ENCODE data around the gene ACAD10.

The ACAD10 gene

DNA sequence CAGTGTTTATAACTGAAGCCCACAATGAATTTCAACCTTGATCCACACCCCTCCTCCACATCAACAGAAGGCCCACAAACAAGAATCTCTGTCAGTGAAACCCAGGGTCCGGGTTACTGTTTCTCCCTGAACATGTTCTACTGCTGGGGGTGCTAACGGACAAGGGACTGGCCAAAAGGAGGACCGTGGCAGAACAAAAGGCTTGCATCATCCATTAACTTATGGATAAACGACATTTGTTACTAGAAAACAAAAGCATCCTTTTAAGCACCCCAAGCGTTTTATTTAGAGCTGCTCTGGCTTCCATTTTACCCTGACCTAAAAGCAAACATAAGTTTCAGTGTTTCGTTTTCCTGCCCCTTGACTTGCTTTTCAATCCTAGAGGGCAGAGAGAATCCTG, 32.3 kb upstream of the ACAD10 start:
- no peak for TF ChIP-seq TEAD4 (IDR thresholded peaks at IDR 0.05)
- no peak for TF ChIP-seq ZBTB7A (IDR thresholded peaks at IDR 0.05; ENCODE audit: low read depth)
- TF ChIP-seq TCF12 (IDR thresholded peaks at IDR 0.05; ENCODE audit: low read depth) = no peak
- TF ChIP-seq FOXM1 (IDR thresholded peaks at IDR 0.05; ENCODE audit: borderline replicate concordance, low read depth) = no peak
- TF ChIP-seq EP300 (IDR thresholded peaks at IDR 0.05; ENCODE audit: borderline replicate concordance) = no peak
- TF ChIP-seq, protein P1, sequence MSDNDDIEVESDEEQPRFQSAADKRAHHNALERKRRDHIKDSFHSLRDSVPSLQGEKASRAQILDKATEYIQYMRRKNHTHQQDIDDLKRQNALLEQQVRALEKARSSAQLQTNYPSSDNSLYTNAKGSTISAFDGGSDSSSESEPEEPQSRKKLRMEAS (IDR thresholded peaks at IDR 0.05) = no peak

DNA sequence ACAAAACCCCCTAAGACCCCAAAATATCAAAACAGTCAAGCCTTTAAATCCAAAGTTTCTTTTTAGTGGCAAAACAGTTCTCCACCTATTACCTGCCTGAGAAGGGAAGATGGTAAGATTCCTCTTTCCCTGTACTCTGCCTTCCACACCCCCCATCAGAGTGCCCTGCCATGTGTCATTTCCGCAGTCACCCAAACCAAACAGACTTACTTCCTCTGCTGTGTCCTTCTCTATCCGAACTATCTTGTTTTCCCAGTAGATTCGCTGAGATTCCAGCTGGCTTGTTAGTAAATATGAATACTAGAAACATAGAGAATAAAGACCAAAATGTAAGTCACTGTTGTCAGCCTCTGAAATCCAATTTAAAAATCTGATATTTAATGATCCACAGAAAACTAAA, 30.5 kb upstream of the ACAD10 start:
- TF ChIP-seq EGR1 (IDR thresholded peaks at IDR 0.05) = no peak
- no peak for TF ChIP-seq TAF1 (IDR thresholded peaks at IDR 0.05; ENCODE audit: low read depth)
- no peak for TF ChIP-seq CEBPB (IDR thresholded peaks at IDR 0.05)
- no peak for TF ChIP-seq TEAD4 (IDR thresholded peaks at IDR 0.05)
- TF ChIP-seq TCF12 (IDR thresholded peaks at IDR 0.05; ENCODE audit: low read depth) = no peak
- TF ChIP-seq RAD21 (IDR thresholded peaks at IDR 0.05; ENCODE audit: low read depth) = no peak

DNA sequence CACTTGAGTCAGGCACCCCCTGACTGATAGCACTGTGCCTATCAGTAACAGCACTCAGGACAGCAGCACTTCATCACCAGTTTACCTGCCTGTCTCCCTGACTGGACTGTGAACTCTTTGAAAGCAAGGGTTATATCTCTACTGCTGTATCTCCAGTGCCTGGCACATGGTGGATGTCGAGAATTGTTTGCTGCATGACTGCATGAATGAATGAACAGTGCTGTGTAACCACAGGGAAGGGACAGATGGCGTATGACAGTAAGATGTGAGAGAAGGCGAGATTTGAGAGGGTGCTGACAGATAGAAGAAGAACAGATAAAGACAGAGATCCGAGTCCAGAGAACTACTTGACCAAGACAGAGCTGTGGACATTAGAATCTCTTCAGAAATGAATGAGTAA, 29.8 kb upstream of the ACAD10 start:
- no peak for TF ChIP-seq TCF12 (IDR thresholded peaks at IDR 0.05; ENCODE audit: low read depth)
- TF ChIP-seq, protein P1 (IDR thresholded peaks at IDR 0.05) = no peak
- no peak for TF ChIP-seq FOXM1 (IDR thresholded peaks at IDR 0.05; ENCODE audit: borderline replicate concordance, low read depth)
- TF ChIP-seq EP300 (IDR thresholded peaks at IDR 0.05; ENCODE audit: borderline replicate concordance) = no peak
- no peak for TF ChIP-seq ZBTB7A (IDR thresholded peaks at IDR 0.05; ENCODE audit: low read depth)
- TF ChIP-seq TAF1 (IDR thresholded peaks at IDR 0.05; ENCODE audit: low read depth) = no peak
- TF ChIP-seq, protein P2, sequence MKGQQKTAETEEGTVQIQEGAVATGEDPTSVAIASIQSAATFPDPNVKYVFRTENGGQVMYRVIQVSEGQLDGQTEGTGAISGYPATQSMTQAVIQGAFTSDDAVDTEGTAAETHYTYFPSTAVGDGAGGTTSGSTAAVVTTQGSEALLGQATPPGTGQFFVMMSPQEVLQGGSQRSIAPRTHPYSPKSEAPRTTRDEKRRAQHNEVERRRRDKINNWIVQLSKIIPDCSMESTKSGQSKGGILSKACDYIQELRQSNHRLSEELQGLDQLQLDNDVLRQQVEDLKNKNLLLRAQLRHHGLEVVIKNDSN (IDR thresholded peaks at IDR 0.05) = no peak
- no peak for TF ChIP-seq RAD21 (IDR thresholded peaks at IDR 0.05; ENCODE audit: low read depth)
- TF ChIP-seq TEAD4 (IDR thresholded peaks at IDR 0.05) = no peak
- TF ChIP-seq, protein P3, sequence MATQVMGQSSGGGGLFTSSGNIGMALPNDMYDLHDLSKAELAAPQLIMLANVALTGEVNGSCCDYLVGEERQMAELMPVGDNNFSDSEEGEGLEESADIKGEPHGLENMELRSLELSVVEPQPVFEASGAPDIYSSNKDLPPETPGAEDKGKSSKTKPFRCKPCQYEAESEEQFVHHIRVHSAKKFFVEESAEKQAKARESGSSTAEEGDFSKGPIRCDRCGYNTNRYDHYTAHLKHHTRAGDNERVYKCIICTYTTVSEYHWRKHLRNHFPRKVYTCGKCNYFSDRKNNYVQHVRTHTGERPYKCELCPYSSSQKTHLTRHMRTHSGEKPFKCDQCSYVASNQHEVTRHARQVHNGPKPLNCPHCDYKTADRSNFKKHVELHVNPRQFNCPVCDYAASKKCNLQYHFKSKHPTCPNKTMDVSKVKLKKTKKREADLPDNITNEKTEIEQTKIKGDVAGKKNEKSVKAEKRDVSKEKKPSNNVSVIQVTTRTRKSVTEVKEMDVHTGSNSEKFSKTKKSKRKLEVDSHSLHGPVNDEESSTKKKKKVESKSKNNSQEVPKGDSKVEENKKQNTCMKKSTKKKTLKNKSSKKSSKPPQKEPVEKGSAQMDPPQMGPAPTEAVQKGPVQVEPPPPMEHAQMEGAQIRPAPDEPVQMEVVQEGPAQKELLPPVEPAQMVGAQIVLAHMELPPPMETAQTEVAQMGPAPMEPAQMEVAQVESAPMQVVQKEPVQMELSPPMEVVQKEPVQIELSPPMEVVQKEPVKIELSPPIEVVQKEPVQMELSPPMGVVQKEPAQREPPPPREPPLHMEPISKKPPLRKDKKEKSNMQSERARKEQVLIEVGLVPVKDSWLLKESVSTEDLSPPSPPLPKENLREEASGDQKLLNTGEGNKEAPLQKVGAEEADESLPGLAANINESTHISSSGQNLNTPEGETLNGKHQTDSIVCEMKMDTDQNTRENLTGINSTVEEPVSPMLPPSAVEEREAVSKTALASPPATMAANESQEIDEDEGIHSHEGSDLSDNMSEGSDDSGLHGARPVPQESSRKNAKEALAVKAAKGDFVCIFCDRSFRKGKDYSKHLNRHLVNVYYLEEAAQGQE (IDR thresholded peaks at IDR 0.05; ENCODE audit: low read depth) = no peak

DNA sequence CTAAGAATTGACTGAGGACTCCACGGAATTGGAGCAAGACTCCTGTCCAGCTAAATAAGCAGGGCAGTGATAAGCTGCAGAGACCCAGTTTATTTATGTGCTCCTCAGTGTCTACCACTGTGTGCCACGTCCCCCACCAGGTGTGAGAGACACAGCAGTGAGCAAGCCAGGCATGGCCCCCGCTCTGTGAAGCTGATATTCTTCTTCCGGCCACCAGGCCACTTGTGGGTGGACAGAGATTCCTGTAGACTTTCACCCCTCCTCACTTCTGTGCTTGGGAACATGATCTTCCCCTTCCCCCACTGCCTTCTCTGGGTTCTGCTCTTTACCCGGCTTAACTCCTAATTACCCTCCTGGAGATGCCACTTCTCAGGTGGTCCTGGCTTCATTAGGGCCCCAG, 21.4 kb upstream of the ACAD10 start:
- no peak for TF ChIP-seq EGR1 (IDR thresholded peaks at IDR 0.05)
- no peak for TF ChIP-seq EP300 (IDR thresholded peaks at IDR 0.05; ENCODE audit: borderline replicate concordance)
- TF ChIP-seq ZBTB7A (IDR thresholded peaks at IDR 0.05; ENCODE audit: low read depth) = no peak
- no peak for TF ChIP-seq FOXM1 (IDR thresholded peaks at IDR 0.05; ENCODE audit: borderline replicate concordance, low read depth)
- TF ChIP-seq TAF1 (IDR thresholded peaks at IDR 0.05; ENCODE audit: low read depth) = no peak
- TF ChIP-seq TEAD4 (IDR thresholded peaks at IDR 0.05) = no peak

DNA sequence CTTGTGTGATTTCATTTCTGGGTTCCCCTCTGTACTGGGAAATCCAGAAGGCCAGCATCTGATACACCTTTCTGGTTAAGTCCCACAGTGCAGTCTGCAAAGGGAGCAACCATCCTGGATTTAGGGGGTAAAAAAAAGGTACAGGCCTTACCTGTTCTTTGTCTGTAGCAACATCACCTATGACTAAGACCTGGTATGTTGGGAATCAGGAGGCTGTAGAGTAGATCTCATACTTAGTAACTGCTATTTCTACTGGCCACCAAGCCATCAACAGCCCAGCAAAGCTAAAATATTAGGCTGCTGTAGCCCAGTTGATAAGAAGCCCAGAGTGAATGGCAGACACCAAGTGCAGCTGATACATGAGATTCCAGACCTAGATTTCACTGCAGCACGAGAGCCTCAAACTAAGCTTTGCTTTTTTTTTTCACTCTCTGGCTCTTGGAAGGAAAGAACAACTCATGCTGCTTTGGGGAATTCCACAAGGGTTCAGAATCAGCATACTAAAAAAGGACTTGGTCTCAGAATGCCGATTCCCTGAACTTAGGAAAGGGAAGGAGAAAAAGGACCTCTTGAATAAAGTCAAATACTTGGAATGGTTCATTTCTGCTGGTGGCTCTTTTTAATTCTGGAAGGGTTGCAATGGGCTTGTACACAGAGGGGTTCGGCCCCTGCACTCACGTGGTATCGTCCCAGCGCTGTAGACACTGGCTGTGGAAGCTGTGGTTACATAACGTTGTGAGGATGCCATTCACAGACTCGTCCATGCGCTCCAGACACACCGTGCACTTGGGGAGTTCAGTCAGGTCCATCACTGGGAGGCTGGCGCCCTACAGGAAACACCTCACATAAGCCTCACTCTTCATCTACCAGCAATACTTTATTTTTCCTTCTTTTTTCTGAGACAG, 20.6 kb upstream of the ACAD10 start:
- TF ChIP-seq EGR1 (IDR thresholded peaks at IDR 0.05) = no peak
- TF ChIP-seq, protein P2 (IDR thresholded peaks at IDR 0.05) = no peak
- TF ChIP-seq ZBTB7A (IDR thresholded peaks at IDR 0.05; ENCODE audit: low read depth) = no peak
- no peak for TF ChIP-seq YY1 (IDR thresholded peaks at IDR 0.05; ENCODE audit: low read depth)
- TF ChIP-seq RAD21 (IDR thresholded peaks at IDR 0.05; ENCODE audit: low read depth) = no peak
- TF ChIP-seq CREB1 (IDR thresholded peaks at IDR 0.05; ENCODE audit: low read depth) = no peak

DNA sequence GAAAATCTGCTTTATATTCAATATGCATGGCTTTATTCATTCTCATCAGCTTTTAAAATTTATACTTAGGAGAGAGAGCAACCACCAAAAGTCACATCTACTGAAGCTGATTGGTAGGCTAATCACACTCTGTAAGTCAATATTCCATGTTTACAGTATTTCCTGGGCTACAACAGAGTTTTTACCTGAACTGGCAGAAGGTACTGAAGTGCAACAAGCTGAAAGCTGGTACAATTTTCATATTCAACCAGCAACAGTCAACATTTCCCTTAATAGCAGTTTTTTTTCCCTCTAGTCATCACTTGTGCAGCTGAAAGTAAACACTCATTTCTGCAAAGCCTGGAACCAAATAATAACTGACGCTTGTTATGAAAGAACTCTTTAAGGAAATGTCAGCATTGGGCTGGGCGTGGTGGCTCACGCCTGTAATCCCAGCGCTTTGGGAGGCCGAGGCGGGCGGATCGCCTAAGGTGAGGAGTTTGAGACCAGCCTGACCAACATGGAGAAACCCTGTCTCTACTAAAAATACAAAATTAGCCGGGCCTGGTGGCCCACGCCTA, 13.0 kb upstream of the ACAD10 start:
- TF ChIP-seq CEBPB (IDR thresholded peaks at IDR 0.05) = no peak

DNA sequence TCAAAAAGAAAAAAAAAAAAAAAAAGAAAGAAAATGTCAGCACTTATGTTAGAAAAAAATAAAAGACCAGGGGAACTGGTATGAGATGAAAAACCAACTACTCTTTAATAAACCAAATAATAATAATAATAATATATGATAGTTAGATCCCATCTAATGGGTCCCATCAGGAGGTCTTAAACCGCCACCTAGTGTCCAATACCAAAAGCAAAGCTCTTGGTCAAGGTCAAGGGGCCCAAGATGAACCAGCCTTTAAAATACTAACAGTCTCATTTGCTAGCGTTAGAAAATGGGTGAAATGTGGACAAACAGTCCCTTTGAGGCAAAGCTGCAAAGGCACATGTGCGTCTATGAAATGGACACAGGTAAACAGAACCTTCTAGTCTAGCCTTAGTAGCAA, 12.3 kb upstream of the ACAD10 start:
- TF ChIP-seq RAD21 (IDR thresholded peaks at IDR 0.05; ENCODE audit: low read depth) (peak; percentile 50; the same call in 1 of the 2 replicates), EGR1 (IDR thresholded peaks at IDR 0.05) (no peak)

DNA sequence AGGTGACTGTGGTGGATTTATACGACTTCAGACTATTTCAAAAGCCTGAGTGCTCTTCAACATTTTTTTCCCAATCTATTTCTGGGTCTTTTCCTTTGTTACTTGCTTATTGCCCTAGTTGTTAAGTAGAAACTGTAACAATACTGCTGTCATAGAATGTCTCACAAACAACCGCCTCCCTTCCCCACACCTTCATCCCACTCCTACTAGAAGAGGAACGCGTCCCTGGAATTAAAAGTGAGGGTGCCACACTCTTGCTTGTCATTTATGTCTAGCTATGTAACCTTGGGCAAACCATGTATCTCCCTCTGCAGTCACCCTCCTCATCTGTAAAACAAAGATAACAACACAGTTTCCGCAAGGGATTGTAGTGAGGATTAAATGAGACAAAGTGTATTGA, 8.7 kb upstream of the ACAD10 start:
- TF ChIP-seq ZBTB7A (IDR thresholded peaks at IDR 0.05; ENCODE audit: low read depth) (no peak), CEBPB (IDR thresholded peaks at IDR 0.05) (no peak), NFIC (IDR thresholded peaks at IDR 0.05) (no peak), TEAD4 (IDR thresholded peaks at IDR 0.05) (no peak), TAF1 (IDR thresholded peaks at IDR 0.05; ENCODE audit: low read depth) (no peak), EP300 (IDR thresholded peaks at IDR 0.05; ENCODE audit: borderline replicate concordance) (no peak), CREB1 (IDR thresholded peaks at IDR 0.05; ENCODE audit: low read depth) (no peak), YY1 (IDR thresholded peaks at IDR 0.05; ENCODE audit: low read depth) (no peak), RAD21 (IDR thresholded peaks at IDR 0.05; ENCODE audit: low read depth) (no peak), TCF12 (IDR thresholded peaks at IDR 0.05; ENCODE audit: low read depth) (no peak), FOXM1 (IDR thresholded peaks at IDR 0.05; ENCODE audit: borderline replicate concordance, low read depth) (no peak), EGR1 (IDR thresholded peaks at IDR 0.05) (no peak)
- TF ChIP-seq, protein P1 (IDR thresholded peaks at IDR 0.05) = no peak
- TF ChIP-seq, protein P3 (IDR thresholded peaks at IDR 0.05; ENCODE audit: low read depth) = no peak
- TF ChIP-seq, protein P2 (IDR thresholded peaks at IDR 0.05) = no peak
